SK-N-SH treated with all-trans-retinoic acid at 6 μM for 48 hours (cell line): Measurements from ENCODE around the gene TUBA4A.

Source experiments
- ARNTL ChIP-seq: fragments of 450-650 bp; formaldehyde crosslinking; IDR thresholded peaks from 2 replicates; pipeline ENCODE4 v1.5.0; 2020; ENCODE audit warnings: low read depth, mild to moderate bottlenecking, moderate library complexity, borderline replicate concordance
- CREB5 ChIP-seq: fragments of 250-450 bp; sonication (Bioruptor Pico); IDR thresholded peaks from 2 replicates; pipeline ENCODE4 v1.5.1; 2020; ENCODE audit warnings: low read depth, mild to moderate bottlenecking, moderate library complexity
- CSDC2 ChIP-seq: fragments of 250-450 bp; sonication (Bioruptor Pico); IDR thresholded peaks from 2 replicates; pipeline ENCODE4 v1.5.0; 2020; ENCODE audit warnings: mild to moderate bottlenecking, moderate library complexity
- GLIS3 ChIP-seq: fragments of 250-450 bp; sonication (Bioruptor Pico); IDR thresholded peaks from 2 replicates; pipeline ENCODE4 v1.5.0; 2020; ENCODE audit warnings: mild to moderate bottlenecking, moderate library complexity
- SNAI2 ChIP-seq: fragments of 250-450 bp; sonication (Bioruptor Pico); IDR thresholded peaks from 2 replicates; pipeline ENCODE4 v1.5.0; 2020; ENCODE audit warnings: mild to moderate bottlenecking, moderate library complexity
- ZC3H10 ChIP-seq: fragments of 250-450 bp; sonication (Bioruptor Pico); IDR thresholded peaks from 2 replicates; pipeline ENCODE4 v1.5.1; 2021; ENCODE audit warnings: mild to moderate bottlenecking, moderate library complexity
- ZFP3 ChIP-seq: fragments of 250-450 bp; sonication (Bioruptor Pico); IDR thresholded peaks from 2 replicates; pipeline ENCODE4 v1.5.0; 2020; ENCODE audit warnings: mild to moderate bottlenecking, moderate library complexity
- ZFP30 ChIP-seq: fragments of 450-650 bp; formaldehyde crosslinking; IDR thresholded peaks from 2 replicates; pipeline ENCODE4 v1.5.0; 2022; ENCODE audit warnings: mild to moderate bottlenecking, moderate library complexity
- ZNF565 ChIP-seq: fragments of 450-650 bp; formaldehyde crosslinking; conservative IDR thresholded peaks from 2 replicates; pipeline ENCODE4 v1.5.0; 2020; ENCODE audit warnings: low read depth, mild to moderate bottlenecking, moderate library complexity
- ZNF70 ChIP-seq: fragments of 450-650 bp; formaldehyde crosslinking; IDR thresholded peaks from 2 replicates; pipeline ENCODE4 v1.5.0; 2020; ENCODE audit warnings: mild to moderate bottlenecking, moderate library complexity
- ZNF8 ChIP-seq: fragments of 450-650 bp; formaldehyde crosslinking; IDR thresholded peaks from 2 replicates; pipeline ENCODE4 v1.5.0; 2020; ENCODE audit warnings: mild to moderate bottlenecking, moderate library complexity
- TF ChIP-seq, protein P1 (sequence below): fragments of 250-450 bp; sonication (Bioruptor Pico); IDR thresholded peaks from 2 replicates; pipeline ENCODE4 v1.8.0; 2020; ENCODE audit warnings: mild to moderate bottlenecking, moderate library complexity, borderline replicate concordance

DNA sequence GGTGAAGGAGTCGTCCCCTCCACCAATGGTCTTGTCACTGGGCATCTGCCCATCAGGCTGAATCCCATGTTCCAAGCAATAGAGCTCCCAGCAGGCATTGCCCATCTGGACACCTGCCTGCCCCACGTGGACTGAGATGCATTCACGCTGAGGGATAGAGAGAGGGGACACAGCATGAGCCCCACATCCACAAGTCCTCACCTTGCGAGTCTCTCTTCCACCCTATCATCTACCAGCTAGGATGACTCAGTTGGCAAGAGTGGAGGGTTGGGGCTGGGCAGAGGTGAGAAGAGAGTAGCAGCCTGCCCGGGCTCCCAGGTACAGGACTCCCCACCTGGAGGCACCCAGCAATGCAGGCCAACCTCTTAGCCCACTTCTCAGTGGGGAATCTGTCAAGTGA lies 1.6 kb downstream of the TUBA4A start:
- TF ChIP-seq, protein P1, sequence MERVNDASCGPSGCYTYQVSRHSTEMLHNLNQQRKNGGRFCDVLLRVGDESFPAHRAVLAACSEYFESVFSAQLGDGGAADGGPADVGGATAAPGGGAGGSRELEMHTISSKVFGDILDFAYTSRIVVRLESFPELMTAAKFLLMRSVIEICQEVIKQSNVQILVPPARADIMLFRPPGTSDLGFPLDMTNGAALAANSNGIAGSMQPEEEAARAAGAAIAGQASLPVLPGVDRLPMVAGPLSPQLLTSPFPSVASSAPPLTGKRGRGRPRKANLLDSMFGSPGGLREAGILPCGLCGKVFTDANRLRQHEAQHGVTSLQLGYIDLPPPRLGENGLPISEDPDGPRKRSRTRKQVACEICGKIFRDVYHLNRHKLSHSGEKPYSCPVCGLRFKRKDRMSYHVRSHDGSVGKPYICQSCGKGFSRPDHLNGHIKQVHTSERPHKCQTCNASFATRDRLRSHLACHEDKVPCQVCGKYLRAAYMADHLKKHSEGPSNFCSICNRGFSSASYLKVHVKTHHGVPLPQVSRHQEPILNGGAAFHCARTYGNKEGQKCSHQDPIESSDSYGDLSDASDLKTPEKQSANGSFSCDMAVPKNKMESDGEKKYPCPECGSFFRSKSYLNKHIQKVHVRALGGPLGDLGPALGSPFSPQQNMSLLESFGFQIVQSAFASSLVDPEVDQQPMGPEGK (CRISPR knock-in tag): no peak
- TF ChIP-seq CSDC2 (CRISPR knock-in tag) (no peak), ZFP3 (CRISPR knock-in tag) (no peak), ARNTL (CRISPR knock-in tag) (no peak), GLIS3 (CRISPR knock-in tag) (no peak), ZC3H10 (no peak), SNAI2 (CRISPR knock-in tag) (no peak), CREB5 (no peak), ZFP30 (CRISPR knock-in tag) (no peak), ZNF70 (no peak), ZNF8 (no peak), ZNF565 (no peak)
